HL-60 (cell line): ENCODE results near the gene TMPRSS9.
"Not testable (repeated sequence)": the region's sequence is repeated elsewhere in the genome, so short reads cannot be mapped to it uniquely, and the experiment has no call there.

Experiments used
- DNase-seq, 2 experiments: peaks; one replicate each; pipeline ENCODE4 v3.0.0-alpha.2; 2010 to 2020; ENCODE audit warnings: low read depth in 1 of 2, low spot score in 1 of 2
- H3K27ac ChIP-seq: fragments of 250-450 bp; sonication (Bioruptor Pico); replicated peaks from 2 replicates; pipeline ENCODE4 v1.5.1; 2020; ENCODE audit warnings: mild to moderate bottlenecking, moderate library complexity
- H3K27me3 ChIP-seq: fragments of 250-450 bp; sonication (Bioruptor Pico); 2 replicates; pipeline ENCODE4 v1.5.1; 2021; ENCODE audit warnings: mild to moderate bottlenecking, moderate library complexity; ENCODE audit not compliant: insufficient read depth, poor library complexity, severe bottlenecking
- H3K4me3 ChIP-seq: replicated peaks from 2 replicates; pipeline ENCODE4 v1.5.1; 2011; ENCODE audit warnings: mild to moderate bottlenecking, control low read depth, low read length; ENCODE audit not compliant: insufficient read depth
- GABPA ChIP-seq: IDR thresholded peaks from 2 replicates; pipeline ENCODE4 v1.6.1; 2012; ENCODE audit warnings: low read depth
- POLR2AphosphoS5 ChIP-seq: IDR thresholded peaks from 2 replicates; pipeline ENCODE4 v1.6.1; 2012; ENCODE audit warnings: low read depth
- REST ChIP-seq: IDR thresholded peaks from 2 replicates; pipeline ENCODE4 v1.6.1; 2012; ENCODE audit warnings: low read depth; ENCODE audit not compliant: insufficient replicate concordance
- SPI1 ChIP-seq: IDR thresholded peaks from 2 replicates; pipeline ENCODE4 v1.6.1; 2012; ENCODE audit warnings: low read depth, mild to moderate bottlenecking, borderline replicate concordance
- TF ChIP-seq, protein P1 (sequence below): IDR thresholded peaks from one replicate; pipeline ENCODE4 v1.5.1; 2011; ENCODE audit warnings: low read length, control low read depth, inconsistent platforms; ENCODE audit not compliant: insufficient read depth

The TMPRSS9 gene

GRCh38 chr19:2394442-2395292 is 34.6 kb downstream of the TMPRSS9 start:
- DNase-seq, result peak; percentile 75 to 89
- Histone ChIP-seq H3K27me3 (no peaks in the 10 kb centered on the region), H3K4me3 (peak overlapping the region; percentile 22), H3K27ac (peak overlapping the region; percentile 92)
- 0 out of 2 replicates have a peak, but pooled peaks have one; percentile 23 for TF ChIP-seq GABPA
- TF ChIP-seq POLR2AphosphoS5, result peak; percentile 53; the same call in 1 of the 2 replicates
- TF ChIP-seq REST, result peak; percentile 10
- TF ChIP-seq, protein P1, sequence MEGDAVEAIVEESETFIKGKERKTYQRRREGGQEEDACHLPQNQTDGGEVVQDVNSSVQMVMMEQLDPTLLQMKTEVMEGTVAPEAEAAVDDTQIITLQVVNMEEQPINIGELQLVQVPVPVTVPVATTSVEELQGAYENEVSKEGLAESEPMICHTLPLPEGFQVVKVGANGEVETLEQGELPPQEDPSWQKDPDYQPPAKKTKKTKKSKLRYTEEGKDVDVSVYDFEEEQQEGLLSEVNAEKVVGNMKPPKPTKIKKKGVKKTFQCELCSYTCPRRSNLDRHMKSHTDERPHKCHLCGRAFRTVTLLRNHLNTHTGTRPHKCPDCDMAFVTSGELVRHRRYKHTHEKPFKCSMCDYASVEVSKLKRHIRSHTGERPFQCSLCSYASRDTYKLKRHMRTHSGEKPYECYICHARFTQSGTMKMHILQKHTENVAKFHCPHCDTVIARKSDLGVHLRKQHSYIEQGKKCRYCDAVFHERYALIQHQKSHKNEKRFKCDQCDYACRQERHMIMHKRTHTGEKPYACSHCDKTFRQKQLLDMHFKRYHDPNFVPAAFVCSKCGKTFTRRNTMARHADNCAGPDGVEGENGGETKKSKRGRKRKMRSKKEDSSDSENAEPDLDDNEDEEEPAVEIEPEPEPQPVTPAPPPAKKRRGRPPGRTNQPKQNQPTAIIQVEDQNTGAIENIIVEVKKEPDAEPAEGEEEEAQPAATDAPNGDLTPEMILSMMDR, result no peak
- TF ChIP-seq SPI1, result 0 out of 2 replicates have a peak, but pooled peaks have one; percentile 21

DNA sequence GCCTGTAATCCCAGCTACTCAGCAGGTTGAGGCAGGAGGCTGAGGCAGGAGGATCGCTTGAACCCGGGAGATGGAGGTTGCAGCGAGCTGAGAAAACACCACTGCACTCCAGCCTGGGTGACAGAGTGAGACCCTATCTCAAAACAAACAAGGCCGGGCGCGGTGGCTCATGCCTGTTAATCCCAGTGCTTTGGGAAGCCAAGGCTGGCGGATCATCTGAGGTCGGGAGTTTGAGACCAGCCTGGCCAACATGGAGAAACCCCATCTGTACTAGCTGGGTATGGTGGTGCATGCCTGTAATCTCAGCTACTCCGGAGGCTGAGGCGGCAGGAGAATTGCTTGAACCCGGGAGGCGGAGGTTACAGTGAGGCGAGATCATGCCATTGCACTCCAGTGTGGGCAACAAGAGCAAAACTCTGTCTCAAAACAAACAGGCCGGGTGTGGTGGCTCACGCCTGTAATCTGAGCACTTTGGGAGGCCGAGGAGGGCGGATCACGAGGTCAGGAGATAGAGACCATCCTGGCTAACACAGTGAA is 35.3 kb downstream of the TMPRSS9 start:
- not testable (repeated sequence) for H3K4me3 ChIP-seq, H3K27me3 ChIP-seq, DNase-seq
- peak overlapping the region; percentile 92 for H3K27ac ChIP-seq

DNA sequence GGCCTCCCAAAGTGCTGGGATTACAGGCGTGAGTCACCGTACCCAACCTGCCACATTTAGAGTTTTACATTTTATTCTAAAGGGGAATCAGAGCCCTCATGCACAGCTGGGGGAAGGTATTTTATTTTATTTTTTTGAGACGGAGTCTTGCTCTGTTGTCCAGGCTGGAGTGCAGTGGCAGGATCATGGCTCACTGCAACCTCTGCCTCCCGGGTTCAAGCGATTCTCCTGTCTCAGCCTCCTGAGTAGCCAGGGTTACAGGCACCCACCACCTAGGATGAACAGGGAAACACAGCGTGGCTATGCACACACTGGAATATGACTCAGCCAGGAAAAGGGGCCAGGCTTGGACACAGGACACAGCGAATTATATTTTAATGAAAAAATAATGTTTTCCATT is 37.1 kb downstream of the TMPRSS9 start:
- H3K4me3 ChIP-seq, H3K27ac ChIP-seq, H3K27me3 ChIP-seq, DNase-seq: not testable (repeated sequence)

GRCh38 chr19:2398735-2399305 is 38.8 kb downstream of the TMPRSS9 start:
- Histone ChIP-seq H3K27me3 (no peaks in the 10 kb centered on the region), H3K27ac (no peak overlapping the region), H3K4me3 (no peak overlapping the region)
- DNase-seq, result no peak
- TF ChIP-seq GABPA, result no peak
- no peak for TF ChIP-seq POLR2AphosphoS5
- TF ChIP-seq, protein P1, result no peak
- TF ChIP-seq SPI1, result no peak
- no peak for TF ChIP-seq REST
